ENCODE measurements around the gene PLA2R1.
"Not testable (repeated sequence)": the region's sequence is repeated elsewhere in the genome, so short reads cannot be mapped to it uniquely, and the experiment has no call there.

Gene PLA2R1

GRCh38 chr2:159976527-159977160, 85.8 kb downstream of the PLA2R1 start:
- DNase-seq, result peak; percentile 15

- peak; percentile 12 for DNase-seq
Measured at GRCh38 chr2:159973325-159973724, 89.1 kb downstream of the PLA2R1 start.

GRCh38 chr2:159971365-159972152, 90.9 kb downstream of the PLA2R1 start:
- DNase-seq, result peak; percentile 50

GRCh38 chr2:159970548-159970947, 91.9 kb downstream of the PLA2R1 start:
- DNase-seq, result not testable (repeated sequence)

GRCh38 chr2:159968279-159968900, 94.0 kb downstream of the PLA2R1 start:
- peak; percentile 70 for DNase-seq

GRCh38 chr2:159963700-159964099, 98.7 kb downstream of the PLA2R1 start:
- DNase-seq, result no peak

GRCh38 chr2:159962513-159962912, 99.9 kb downstream of the PLA2R1 start:
- DNase-seq, result not testable (repeated sequence)

GRCh38 chr2:159961451-159961850, 101.0 kb downstream of the PLA2R1 start:
- no peak for DNase-seq

- DNase-seq, result no peak
Measured at GRCh38 chr2:159961037-159961436, 101.4 kb downstream of the PLA2R1 start.

GRCh38 chr2:159960414-159960813, 102.0 kb downstream of the PLA2R1 start:
- peak; percentile 62 for DNase-seq

GRCh38 chr2:159959136-159959535, 103.3 kb downstream of the PLA2R1 start:
- DNase-seq, result no peak

GRCh38 chr2:159953136-159953823, 109.1 kb downstream of the PLA2R1 start:
- DNase-seq, result peak; percentile 40

GRCh38 chr2:159946326-159946999, 116.0 kb downstream of the PLA2R1 start:
- no peak for DNase-seq

GRCh38 chr2:159944874-159945273, 117.5 kb downstream of the PLA2R1 start:
- DNase-seq, result peak; percentile 53

GRCh38 chr2:159942146-159942545, 120.3 kb downstream of the PLA2R1 start:
- no peak for DNase-seq

- no peak for DNase-seq
Measured at GRCh38 chr2:159941729-159942128, 120.7 kb downstream of the PLA2R1 start.

GRCh38 chr2:159939946-159940345, 122.5 kb downstream of the PLA2R1 start:
- DNase-seq, result peak; percentile 71

- DNase-seq, result no peak
Measured at GRCh38 chr2:159938395-159938794, 124.0 kb downstream of the PLA2R1 start.

GRCh38 chr2:159936471-159936870, 125.9 kb downstream of the PLA2R1 start:
- DNase-seq, result no peak

GRCh38 chr2:159933727-159934049, 128.7 kb downstream of the PLA2R1 start:
- peak; percentile 80 for DNase-seq

GRCh38 chr2:159933040-159933726, 129.2 kb downstream of the PLA2R1 start:
- no peak for DNase-seq

GRCh38 chr2:159926695-159927094, 135.7 kb downstream of the PLA2R1 start:
- DNase-seq, result no peak
